Gastrocnemius medialis (tissue), 4 donors: ENCODE results near the gene ECEL1.

Experiments
- CTCF ChIP-seq, 5 experiments: fragments of 450-650 bp in 3 of 5; fragments of 200-600 bp in 2 of 5; sonication (generic) in 2 of 5; IDR thresholded peaks in 4 of 5; conservative IDR thresholded peaks in 1 of 5; 1 replicate in 4 of 5; 2 replicates in 1 of 5; pipeline ENCODE4 v1.5.1; 2016 to 2019; ENCODE audit warnings: antibody characterized with exemption in 5 of 5, mild to moderate bottlenecking in 3 of 5, moderate library complexity in 3 of 5
- POLR2A ChIP-seq, 2 donors: fragments of 450-650 bp; IDR thresholded peaks; one replicate each; pipeline ENCODE4 v1.6.1; 2017; ENCODE audit warnings: antibody characterized with exemption in 2 of 2, mild to moderate bottlenecking in 2 of 2, moderate library complexity in 2 of 2

- no peak for TF ChIP-seq CTCF (IDR thresholded peaks at IDR 0.05 in 4 of 5, conservative IDR thresholded peaks at IDR 0.05 in 1 of 5)
- no peak for TF ChIP-seq POLR2A (IDR thresholded peaks at IDR 0.05)
Observed at GRCh38 chr2:232490221-232491138, 2.8 kb upstream of the ECEL1 start.
